Upper lobe of left lung (tissue), 4 donors: ENCODE measurements around the gene HESX1.

Experiments
- EP300 ChIP-seq, 4 donors: sonication (generic); formaldehyde crosslinking; IDR thresholded peaks; one replicate each; pipeline ENCODE4 v1.5.1; 2017; ENCODE audit warnings: antibody characterized with exemption in 4 of 4, control low read depth in 2 of 4
- TF ChIP-seq, protein P1 (sequence below), 6 experiments: fragments of 450-650 bp in 4 of 6; fragments of 200-600 bp in 2 of 6; sonication (generic) in 2 of 6; IDR thresholded peaks; one replicate each; pipeline ENCODE4 v1.5.1; 2016 to 2019; ENCODE audit warnings: antibody characterized with exemption in 6 of 6

GRCh38 chr3:57164217-57164656 is 35.5 kb downstream of the HESX1 start:
- TF ChIP-seq, protein P1, sequence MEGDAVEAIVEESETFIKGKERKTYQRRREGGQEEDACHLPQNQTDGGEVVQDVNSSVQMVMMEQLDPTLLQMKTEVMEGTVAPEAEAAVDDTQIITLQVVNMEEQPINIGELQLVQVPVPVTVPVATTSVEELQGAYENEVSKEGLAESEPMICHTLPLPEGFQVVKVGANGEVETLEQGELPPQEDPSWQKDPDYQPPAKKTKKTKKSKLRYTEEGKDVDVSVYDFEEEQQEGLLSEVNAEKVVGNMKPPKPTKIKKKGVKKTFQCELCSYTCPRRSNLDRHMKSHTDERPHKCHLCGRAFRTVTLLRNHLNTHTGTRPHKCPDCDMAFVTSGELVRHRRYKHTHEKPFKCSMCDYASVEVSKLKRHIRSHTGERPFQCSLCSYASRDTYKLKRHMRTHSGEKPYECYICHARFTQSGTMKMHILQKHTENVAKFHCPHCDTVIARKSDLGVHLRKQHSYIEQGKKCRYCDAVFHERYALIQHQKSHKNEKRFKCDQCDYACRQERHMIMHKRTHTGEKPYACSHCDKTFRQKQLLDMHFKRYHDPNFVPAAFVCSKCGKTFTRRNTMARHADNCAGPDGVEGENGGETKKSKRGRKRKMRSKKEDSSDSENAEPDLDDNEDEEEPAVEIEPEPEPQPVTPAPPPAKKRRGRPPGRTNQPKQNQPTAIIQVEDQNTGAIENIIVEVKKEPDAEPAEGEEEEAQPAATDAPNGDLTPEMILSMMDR (IDR thresholded peaks at IDR 0.05): no peak
- no peak for TF ChIP-seq EP300 (IDR thresholded peaks at IDR 0.05)
